ENCODE results near the gene MACROD1.
A peak's percentile ranks its signal among the peaks of the same experiment; 100 is the strongest.
"Not testable (repeated sequence)": the region's sequence is repeated elsewhere in the genome, so short reads cannot be mapped to it uniquely, and the experiment has no call there.

Gene MACROD1

GRCh38 chr11:64056213-64056785, 109.6 kb downstream of the MACROD1 start:
- DNase-seq (ENCODE audit: low spot score), result no peak

DNA sequence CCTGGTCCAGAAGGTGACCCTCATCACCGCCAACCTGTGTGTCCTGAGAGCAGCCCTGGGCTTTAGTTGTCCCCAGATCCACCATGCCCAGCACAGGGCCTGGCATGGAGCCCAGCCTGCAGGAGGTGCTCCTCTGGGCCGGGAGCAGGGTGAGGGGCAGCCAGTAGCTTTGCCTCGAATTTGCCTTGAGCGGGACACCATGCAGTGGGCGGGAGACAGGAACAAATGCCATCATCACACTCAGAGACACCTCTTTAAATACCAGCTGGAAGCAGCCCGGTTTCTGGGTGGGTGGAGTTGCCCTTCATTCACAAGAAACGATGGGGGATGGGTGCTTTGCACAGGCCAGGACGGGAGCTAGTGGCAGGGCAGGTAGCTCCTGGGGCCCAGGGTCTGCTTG, 110.8 kb downstream of the MACROD1 start:
- no peak for DNase-seq (ENCODE audit: low spot score)

GRCh38 chr11:64053699-64054098, 112.2 kb downstream of the MACROD1 start:
- no peak for DNase-seq (ENCODE audit: low spot score)

DNA sequence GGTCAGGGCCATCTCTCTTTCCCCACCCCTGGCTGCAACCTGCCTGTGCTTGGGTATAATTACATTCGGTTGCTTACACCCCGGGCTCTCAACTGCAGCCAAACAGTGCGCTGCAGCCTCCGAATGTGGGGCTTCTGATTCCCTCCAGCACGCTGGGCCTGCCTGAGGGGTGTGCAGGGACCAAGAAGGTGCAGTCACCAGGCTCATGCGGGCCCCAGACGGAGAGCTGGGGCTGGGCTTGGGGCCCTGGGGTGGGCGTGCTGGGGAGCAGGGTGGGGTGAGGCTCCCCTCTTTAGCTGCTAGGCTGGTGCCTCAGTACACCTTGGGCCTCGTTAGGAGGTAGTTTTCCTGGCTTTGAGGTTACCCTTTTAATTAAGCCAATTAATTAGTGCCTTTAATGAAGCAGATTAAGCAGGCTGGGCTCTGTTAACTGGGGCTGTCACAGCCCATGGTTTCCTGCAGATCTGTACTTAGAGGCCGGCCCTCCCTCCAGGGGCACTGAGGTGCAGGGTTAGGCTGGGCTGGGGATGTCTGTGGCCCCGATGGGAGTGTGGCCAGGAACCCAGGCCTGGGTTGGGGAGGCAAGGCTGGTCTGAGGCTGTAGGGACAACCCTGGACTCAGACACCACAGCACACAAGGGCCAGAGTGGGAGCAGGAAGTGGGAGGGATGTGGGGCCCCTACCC, 112.8 kb downstream of the MACROD1 start:
- DNase-seq (ENCODE audit: low spot score), result no peak

DNA sequence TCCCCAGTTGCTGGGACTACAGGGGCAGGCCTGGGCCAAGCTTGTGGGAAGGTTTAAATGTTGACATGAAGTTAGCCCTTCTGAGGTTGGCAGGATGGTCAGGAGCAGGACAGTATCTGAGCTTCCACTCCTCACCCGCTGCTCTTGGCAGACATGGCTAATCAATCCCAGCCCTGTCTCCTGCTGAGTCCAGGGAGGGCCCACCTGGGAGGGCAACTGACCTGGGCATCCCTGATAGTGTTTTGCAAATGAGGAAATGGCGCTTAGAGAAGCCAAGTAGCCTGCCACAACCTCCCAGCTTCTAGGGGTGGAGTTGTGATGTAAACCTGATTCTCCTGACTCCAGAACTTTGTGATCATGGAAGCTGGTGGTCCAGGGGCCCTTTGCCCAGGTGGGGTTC, 113.5 kb downstream of the MACROD1 start:
- DNase-seq (ENCODE audit: low spot score), result no peak

DNA sequence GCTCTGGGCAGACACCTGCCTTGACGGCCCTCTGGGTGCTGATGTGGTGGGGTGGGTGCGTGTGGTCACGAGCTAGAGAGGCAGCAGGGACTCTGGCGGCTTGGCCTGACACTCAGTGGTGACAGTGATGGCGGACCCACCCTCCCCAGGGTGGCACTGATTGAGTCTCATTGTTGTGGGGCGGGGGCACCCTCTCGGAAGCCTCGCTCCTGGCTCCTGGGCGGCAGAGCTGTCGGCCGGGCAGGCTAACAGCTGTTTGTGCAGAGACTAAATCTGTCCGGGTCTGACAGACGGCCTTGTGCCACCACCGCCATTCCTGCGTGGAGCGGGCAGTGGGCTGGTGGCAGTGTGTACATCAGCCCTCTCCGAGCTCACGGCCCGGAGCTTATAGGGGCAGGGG, 114.6 kb downstream of the MACROD1 start:
- no peak for DNase-seq (ENCODE audit: low spot score)

DNA sequence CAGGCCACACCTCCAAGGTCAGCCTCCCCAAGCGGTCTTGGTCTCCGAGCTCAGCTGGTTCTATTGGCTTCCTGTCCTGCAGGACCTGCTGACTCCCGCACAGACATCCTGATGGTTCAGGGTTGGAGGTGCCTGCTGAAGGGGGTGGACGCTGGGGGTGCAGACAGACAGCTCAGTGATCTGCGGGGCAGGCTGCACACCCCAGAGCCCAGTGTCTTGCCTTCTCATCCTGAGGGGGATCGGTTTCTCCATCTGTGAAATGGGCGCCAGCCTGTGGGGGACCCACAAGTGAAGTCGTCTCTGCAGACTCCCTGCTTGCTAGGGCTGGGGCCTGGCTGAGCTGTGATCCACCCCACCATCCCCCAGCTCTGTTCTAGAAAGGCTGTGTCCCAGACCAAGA, 116.4 kb downstream of the MACROD1 start:
- DNase-seq (ENCODE audit: low spot score), result no peak

- no peak for DNase-seq (ENCODE audit: low spot score)
Observed at GRCh38 chr11:64048042-64048854, 117.7 kb downstream of the MACROD1 start.

GRCh38 chr11:64047373-64047772, 118.5 kb downstream of the MACROD1 start:
- DNase-seq (ENCODE audit: low spot score), result not testable (repeated sequence)

- no peak for DNase-seq (ENCODE audit: low spot score)
Observed at GRCh38 chr11:64045700-64046099, 120.2 kb downstream of the MACROD1 start.

DNA sequence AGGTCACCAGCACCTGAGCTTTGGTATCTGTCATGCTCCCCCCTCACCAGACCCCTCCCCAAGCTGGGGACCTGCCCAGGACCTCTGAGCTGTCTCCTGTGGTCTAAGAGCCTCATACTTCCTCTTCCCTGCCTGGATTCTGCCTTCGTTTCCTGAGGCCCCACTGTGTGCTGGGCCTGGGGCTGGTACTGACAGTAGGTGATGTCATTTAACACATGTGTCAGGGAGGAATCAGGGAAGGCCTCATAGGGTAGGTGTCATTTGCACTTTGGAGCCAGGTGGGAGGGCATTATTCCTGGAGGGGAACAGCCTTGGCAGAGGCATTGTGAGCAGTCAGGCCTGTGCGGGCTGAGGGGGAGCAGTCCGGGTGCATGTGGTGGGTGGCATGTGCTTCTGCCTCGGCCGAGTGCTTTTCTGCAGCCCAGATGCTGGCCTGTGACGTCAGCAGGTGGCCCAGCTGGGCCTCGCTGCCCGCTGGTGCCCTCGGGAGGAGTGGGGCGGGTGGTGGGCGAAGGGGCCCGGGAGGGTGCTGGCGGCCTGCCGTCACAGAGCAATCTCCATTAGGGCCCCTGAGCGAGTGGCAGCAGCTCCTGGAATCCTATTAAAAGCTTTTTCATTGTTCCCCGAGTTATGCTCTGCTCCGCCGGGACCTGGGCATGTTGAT, 121.1 kb downstream of the MACROD1 start:
- DNase-seq (ENCODE audit: low spot score), result no peak

DNA sequence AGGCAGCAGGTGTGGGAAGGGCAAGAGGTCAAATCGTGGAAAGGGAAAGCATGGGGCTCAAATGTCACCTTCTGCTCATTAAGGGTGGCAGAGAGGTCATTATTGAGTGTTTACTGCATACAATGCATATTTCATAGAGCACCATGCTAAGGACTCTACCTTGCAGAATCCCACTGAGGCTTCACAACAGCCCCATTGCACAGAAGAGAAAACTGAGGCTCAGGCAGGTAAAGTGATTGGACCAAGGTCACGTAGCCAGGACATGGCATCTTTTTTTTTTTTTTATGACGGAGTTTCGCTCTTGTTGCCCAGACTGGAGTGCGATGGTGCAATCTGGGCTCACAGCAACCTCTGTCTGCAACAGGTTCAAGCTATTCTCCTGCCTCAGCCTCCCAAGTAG, 122.4 kb downstream of the MACROD1 start:
- no peak for DNase-seq (ENCODE audit: low spot score)

DNA sequence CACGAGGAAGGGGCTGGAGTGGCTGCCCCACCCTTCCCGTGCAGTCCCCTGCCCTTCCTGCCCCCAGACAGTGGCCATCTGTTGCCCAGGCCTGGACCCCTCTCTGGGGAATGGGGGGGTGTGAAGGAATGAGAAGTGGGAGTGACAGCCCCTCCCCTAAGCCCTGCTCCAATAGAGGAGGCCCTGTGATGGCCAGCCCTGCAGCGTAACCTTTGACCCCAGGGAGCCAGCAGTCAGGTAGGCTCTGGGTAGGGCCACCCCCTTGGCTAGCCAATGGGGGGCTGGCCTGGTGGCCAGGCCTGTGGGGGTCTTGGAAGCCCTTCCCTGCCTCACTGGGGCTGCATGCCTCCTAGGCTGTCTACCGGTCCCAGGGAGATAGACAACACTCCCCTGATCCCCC, 123.6 kb downstream of the MACROD1 start:
- DNase-seq (ENCODE audit: low spot score), result no peak

GRCh38 chr11:64041846-64042245, 124.1 kb downstream of the MACROD1 start:
- DNase-seq (ENCODE audit: low spot score), result no peak

DNA sequence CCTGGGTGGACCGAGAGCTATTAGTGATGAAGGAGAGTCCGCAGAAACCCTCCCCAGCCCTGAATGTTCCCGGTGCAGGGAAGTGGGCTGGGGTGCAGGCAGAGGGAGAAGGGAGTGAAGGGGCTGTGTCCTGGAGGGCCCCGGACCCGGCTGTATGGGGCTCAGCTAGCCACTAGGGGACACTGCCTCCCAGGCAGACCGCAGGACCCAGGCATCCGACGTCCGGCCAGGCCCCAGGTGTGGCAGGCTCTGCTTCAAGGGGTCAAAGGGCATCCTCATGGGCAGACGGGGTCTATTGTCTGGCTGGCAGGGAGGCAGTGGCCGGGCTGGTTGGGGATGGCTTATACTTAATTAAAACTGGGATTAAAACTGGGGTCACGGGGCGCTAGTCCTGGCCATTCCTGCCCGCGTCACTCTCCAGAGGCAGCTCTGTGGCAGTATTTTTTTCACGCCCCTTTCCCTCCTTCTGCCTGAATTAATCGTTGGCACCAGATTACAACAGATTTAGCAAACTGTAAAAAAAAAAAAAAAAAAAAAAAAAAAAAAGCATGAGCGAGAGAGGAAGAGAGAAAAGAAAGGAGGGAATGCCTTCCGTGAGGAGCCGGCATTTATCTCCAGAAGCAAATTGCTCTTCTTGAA, 125.1 kb downstream of the MACROD1 start:
- no peak for DNase-seq (ENCODE audit: low spot score)

GRCh38 chr11:64039012-64039665, 126.8 kb downstream of the MACROD1 start:
- DNase-seq (ENCODE audit: low spot score), result no peak

GRCh38 chr11:64038500-64038899, 127.4 kb downstream of the MACROD1 start:
- DNase-seq (ENCODE audit: low spot score), result no peak

- DNase-seq (ENCODE audit: low spot score), result no peak
Observed at GRCh38 chr11:64037027-64037634, 128.8 kb downstream of the MACROD1 start.

- peak; percentile 77 for DNase-seq (ENCODE audit: low spot score)
Observed at GRCh38 chr11:64036087-64037026, 129.6 kb downstream of the MACROD1 start.

- DNase-seq (ENCODE audit: low spot score), result peak; percentile 54
Observed at GRCh38 chr11:64035576-64035975, 130.3 kb downstream of the MACROD1 start, which contains the start of gene FLRT1. TSS of gene FLRT1 (plus strand) at chr11:64035931. CDS start at chr11:64116268, 80,337 bp downstream.

Data from GM03348 (cell line).